Mononuclear cell (primary cell): Measurements from ENCODE around the gene TMEM240. TPM values are rescaled to one million over a fixed set of nuclear protein-coding genes. Genes with fewer than 3 reads are reported as not detected.
"Not testable (repeated sequence)": the region's sequence is repeated elsewhere in the genome, so short reads cannot be mapped to it uniquely, and the experiment has no call there.

Experiments used
- H3K27me3 ChIP-seq: 2 replicates; pipeline ENCODE4 v1.6.0; 2011; ENCODE audit warnings: low read length, control low read depth; ENCODE audit not compliant: insufficient read depth
- H3K4me1 ChIP-seq: 2 replicates; pipeline ENCODE4 v1.5.1; 2011; ENCODE audit warnings: mild to moderate bottlenecking, low read length, control low read depth; ENCODE audit not compliant: insufficient read depth
- H3K4me3 ChIP-seq: 2 replicates; pipeline ENCODE4 v1.5.1; 2011; ENCODE audit warnings: mild to moderate bottlenecking, low read length, moderate library complexity
- H3K9me3 ChIP-seq: 2 replicates; pipeline ENCODE4 v1.5.1; 2011; ENCODE audit warnings: low read depth, mild to moderate bottlenecking, control low read depth, low read length
- total RNA-seq: library from RNA; depleted of rRNA; stranded (reverse); fragments of >200 nt; gene quantifications from one replicate; pipeline ENCODE4 v1.2.3, GENCODE V29; 2012

The TMEM240 gene
- total RNA-seq, 1 donor = not detected

- not testable (repeated sequence) for H3K4me1 ChIP-seq, H3K9me3 ChIP-seq, H3K27me3 ChIP-seq, H3K4me3 ChIP-seq
Measured at GRCh38 chr1:1509465-1509850, 31.0 kb downstream of the TMEM240 start.

GRCh38 chr1:1508775-1509464 lies 31.5 kb downstream of the TMEM240 start:
- H3K4me3 ChIP-seq, H3K4me1 ChIP-seq, H3K9me3 ChIP-seq, H3K27me3 ChIP-seq: not testable (repeated sequence)

GRCh38 chr1:1507305-1507704 lies 33.1 kb downstream of the TMEM240 start:
- H3K4me1 ChIP-seq = peaks cover 9% of the 10 kb centered on the region
- no peak overlapping the region for H3K4me3 ChIP-seq
- H3K27me3 ChIP-seq = no peaks in the 10 kb centered on the region
- H3K9me3 ChIP-seq = no peaks in the 10 kb centered on the region

- not testable (repeated sequence) for H3K9me3 ChIP-seq, H3K4me3 ChIP-seq, H3K4me1 ChIP-seq, H3K27me3 ChIP-seq
Measured at GRCh38 chr1:1505801-1506200, 34.6 kb downstream of the TMEM240 start.

GRCh38 chr1:1505366-1505798 lies 35.0 kb downstream of the TMEM240 start:
- H3K4me1 ChIP-seq, H3K9me3 ChIP-seq, H3K4me3 ChIP-seq, H3K27me3 ChIP-seq: not testable (repeated sequence)

GRCh38 chr1:1504777-1505365 lies 35.6 kb downstream of the TMEM240 start:
- not testable (repeated sequence) for H3K4me3 ChIP-seq, H3K9me3 ChIP-seq, H3K27me3 ChIP-seq, H3K4me1 ChIP-seq

GRCh38 chr1:1495461-1495975 lies 44.9 kb downstream of the TMEM240 start:
- not testable (repeated sequence) for H3K4me1 ChIP-seq, H3K4me3 ChIP-seq, H3K27me3 ChIP-seq, H3K9me3 ChIP-seq

DNA sequence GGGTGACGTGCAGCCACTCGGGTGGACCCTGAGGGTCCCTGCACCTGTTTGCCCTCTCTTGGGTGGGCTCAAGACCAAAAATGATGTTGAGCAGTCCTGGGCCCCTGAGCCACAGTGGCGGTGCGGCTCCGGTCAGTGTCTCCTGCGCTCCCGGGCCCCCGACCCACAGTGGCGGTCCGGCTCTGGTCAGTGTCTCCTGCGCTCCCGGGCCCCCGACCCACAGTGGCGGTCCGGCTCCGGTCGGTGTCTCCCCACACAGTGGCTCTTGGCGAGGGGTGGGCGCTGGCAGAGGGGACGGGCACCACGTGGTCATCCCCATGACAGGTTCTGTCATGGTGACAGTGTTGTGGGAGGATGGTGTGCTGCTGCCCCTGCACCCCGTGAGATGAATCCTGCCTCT lies 46.1 kb downstream of the TMEM240 start:
- not testable (repeated sequence) for H3K4me3 ChIP-seq, H3K27me3 ChIP-seq, H3K4me1 ChIP-seq

GRCh38 chr1:1491601-1492000 lies 48.8 kb downstream of the TMEM240 start:
- no peaks in the 10 kb centered on the region for H3K9me3 ChIP-seq
- H3K27me3 ChIP-seq = no peaks in the 10 kb centered on the region
- H3K4me3 ChIP-seq = no peak overlapping the region
- H3K4me1 ChIP-seq = no peaks in the 10 kb centered on the region

More for the DNA sequence above, 46.1 kb downstream of the TMEM240 start:
- not testable (repeated sequence) for H3K9me3 ChIP-seq

GRCh38 chr1:1490633-1491230 lies 49.7 kb downstream of the TMEM240 start:
- no peak overlapping the region for H3K4me3 ChIP-seq
- no peaks in the 10 kb centered on the region for H3K4me1 ChIP-seq
- H3K9me3 ChIP-seq = no peaks in the 10 kb centered on the region
- no peaks in the 10 kb centered on the region for H3K27me3 ChIP-seq

DNA sequence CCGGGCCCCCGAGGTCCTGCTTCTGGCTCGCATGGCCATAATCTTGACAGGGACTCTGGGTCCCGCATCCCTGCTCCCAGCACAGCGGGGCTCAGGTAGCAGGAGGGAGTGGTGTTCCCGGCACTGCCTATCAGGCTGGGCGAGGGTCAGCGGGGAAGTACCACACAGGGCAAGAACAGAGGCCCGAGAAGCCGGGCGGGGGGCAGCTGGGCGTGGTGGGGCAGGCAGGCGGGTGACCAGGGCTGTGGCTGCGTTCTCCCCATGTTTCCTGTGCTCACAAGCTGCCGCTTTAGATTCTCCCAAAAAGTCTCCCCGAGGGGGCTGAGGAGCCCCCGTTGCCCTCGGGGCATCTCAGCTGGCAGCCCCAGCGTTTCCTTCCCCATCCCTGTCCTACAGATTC lies 50.6 kb downstream of the TMEM240 start:
- H3K4me3 ChIP-seq = no peak overlapping the region
- no peaks in the 10 kb centered on the region for H3K9me3 ChIP-seq
- no peaks in the 10 kb centered on the region for H3K27me3 ChIP-seq
- no peaks in the 10 kb centered on the region for H3K4me1 ChIP-seq

GRCh38 chr1:1489231-1489630 lies 51.2 kb downstream of the TMEM240 start:
- Histone ChIP-seq H3K4me1 (no peaks in the 10 kb centered on the region), H3K4me3 (no peak overlapping the region), H3K27me3 (no peaks in the 10 kb centered on the region), H3K9me3 (no peaks in the 10 kb centered on the region)

GRCh38 chr1:1487701-1488100 lies 52.7 kb downstream of the TMEM240 start:
- Histone ChIP-seq H3K4me1 (no peaks in the 10 kb centered on the region), H3K4me3 (no peak overlapping the region), H3K9me3 (no peaks in the 10 kb centered on the region), H3K27me3 (no peaks in the 10 kb centered on the region)

DNA sequence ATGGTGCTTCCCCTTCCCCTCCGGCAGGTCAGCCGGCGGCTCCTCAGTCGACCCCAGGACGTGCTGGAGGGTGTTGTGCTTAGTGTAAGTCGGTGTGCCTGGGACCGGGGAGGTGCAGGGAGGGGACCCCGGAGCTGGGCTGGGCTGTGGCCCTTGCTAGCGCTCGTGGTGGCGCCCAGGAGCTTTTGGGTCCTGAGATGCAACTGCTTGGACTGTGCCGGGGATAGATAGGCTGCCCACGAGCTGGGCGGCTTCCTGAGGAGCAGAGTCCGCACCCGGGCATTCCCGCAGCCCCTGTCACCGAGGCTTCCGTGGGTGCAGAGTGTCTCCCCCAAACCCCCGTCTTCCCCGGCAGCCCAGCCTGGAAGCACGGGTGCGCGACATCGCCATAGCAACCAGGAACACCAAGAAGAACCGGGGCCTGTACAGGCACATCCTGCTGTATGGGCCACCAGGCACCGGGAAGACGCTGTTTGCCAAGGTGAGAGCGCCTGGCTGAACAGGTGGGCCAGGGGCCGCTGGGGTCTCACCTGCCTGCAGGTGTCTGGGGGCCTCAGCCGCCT lies 54.6 kb downstream of the TMEM240 start:
- H3K9me3 ChIP-seq, H3K4me3 ChIP-seq, H3K27me3 ChIP-seq, H3K4me1 ChIP-seq: not testable (repeated sequence)

DNA sequence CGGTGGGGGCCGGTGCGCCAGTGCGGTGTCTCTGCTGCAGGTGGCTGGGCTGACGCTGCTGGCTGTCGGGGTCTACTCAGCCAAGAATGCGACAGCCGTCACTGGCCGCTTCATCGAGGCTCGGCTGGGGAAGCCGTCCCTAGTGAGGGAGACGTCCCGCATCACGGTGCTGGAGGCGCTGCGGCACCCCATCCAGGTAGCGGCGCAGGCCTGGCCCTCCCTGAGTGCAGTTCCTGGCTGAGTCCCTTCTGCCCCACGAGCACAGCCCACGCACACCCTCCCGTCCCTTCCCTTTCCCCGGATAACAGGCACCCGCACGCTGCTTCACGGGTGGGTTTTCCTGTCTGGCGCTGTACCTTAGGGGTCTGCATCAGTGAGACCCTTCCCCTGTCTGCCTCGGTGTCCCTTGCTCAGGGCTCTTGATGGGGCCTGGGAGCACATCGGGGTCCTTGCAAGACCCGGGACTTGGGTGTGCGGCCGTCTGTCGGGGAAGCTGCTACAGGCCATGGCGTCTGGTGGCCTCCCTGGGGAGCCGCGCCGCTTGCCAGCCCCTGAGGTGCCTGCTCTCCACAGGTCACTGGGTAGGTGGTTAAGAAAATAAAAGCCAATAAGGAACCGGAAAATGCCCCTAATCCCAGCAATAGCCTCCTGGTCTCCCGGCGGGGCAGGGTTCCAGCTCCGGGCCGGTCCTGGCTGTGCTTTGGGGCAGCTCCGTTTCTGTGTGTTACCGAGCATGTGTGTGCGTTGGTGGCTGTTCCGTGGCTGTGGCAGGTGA lies 55.3 kb downstream of the TMEM240 start:
- H3K27me3 ChIP-seq, H3K4me1 ChIP-seq, H3K9me3 ChIP-seq, H3K4me3 ChIP-seq: not testable (repeated sequence)
